ENCODE data around the gene PCSK6. TPM values are rescaled to one million over a fixed set of nuclear protein-coding genes. Genes with fewer than 3 reads are reported as not detected.

The PCSK6 gene
- total RNA-seq, 1 experiment from 2014 or later: 3.7 TPM

GRCh38 chr15:101307048-101307896 is 182.2 kb downstream of the PCSK6 start:
- H3K9me3 ChIP-seq (ENCODE audit: low read length): no peaks in the 10 kb centered on the region
- no peak overlapping the region for H2AFZ ChIP-seq (ENCODE audit: low read length)
- no peak overlapping the region for H3K4me3 ChIP-seq (ENCODE audit: low read length)
- H3K9me2 ChIP-seq (replicated peaks; ENCODE audit: low read length): no peaks in the 10 kb centered on the region
- H3K9ac ChIP-seq (ENCODE audit: low read length): no peak overlapping the region
- TF ChIP-seq EZH2 (IDR thresholded peaks at IDR 0.05; ENCODE audit: low read length, unreplicated experiment) (no peak), CTCF (conservative IDR thresholded peaks at IDR 0.05; ENCODE audit: low read depth, low read length) (no peak), EZH2phosphoT487 (IDR thresholded peaks at IDR 0.05; ENCODE audit: borderline replicate concordance, low read length) (no peak)
- no peak overlapping the region for H3K27ac ChIP-seq (ENCODE audit: low read length)
- no peaks in the 10 kb centered on the region for H3F3A ChIP-seq (ENCODE audit: low read length, unreplicated experiment)
- H3K4me1 ChIP-seq (ENCODE audit: insufficient read depth, low read length): no peaks in the 10 kb centered on the region
- intact Hi-C loops (cut with micrococcal nuclease): no loop called here
- H3K79me2 ChIP-seq (ENCODE audit: low read length): no peaks in the 10 kb centered on the region
- POLR2A ChIA-PET (ENCODE audit: unreplicated experiment): no interaction called here
- CTCF ChIA-PET: no interaction called here
- no peaks in the 10 kb centered on the region for H4K20me1 ChIP-seq (ENCODE audit: low read length)
- DNase-seq (no peak), ATAC-seq (no peak)
- no TSS peak for BruUV-seq (replicated peaks)
- H3K4me2 ChIP-seq (ENCODE audit: low read length): no peak overlapping the region
- no peaks in the 10 kb centered on the region for H3K27me3 ChIP-seq (ENCODE audit: low read length)
- no peaks in the 10 kb centered on the region for H3K36me3 ChIP-seq (ENCODE audit: low read depth, low read length)

GRCh38 chr15:101306341-101307047 is 183.0 kb downstream of the PCSK6 start:
- intact Hi-C loops (cut with micrococcal nuclease): no loop called here
- H2AFZ ChIP-seq (ENCODE audit: low read length): no peak overlapping the region
- CTCF ChIA-PET: no interaction called here
- no peaks in the 10 kb centered on the region for H3K27me3 ChIP-seq (ENCODE audit: low read length)
- ATAC-seq: no peak
- no peaks in the 10 kb centered on the region for H3K9me3 ChIP-seq (ENCODE audit: low read length)
- no peak overlapping the region for H3K4me2 ChIP-seq (ENCODE audit: low read length)
- no peaks in the 10 kb centered on the region for H3K79me2 ChIP-seq (ENCODE audit: low read length)
- H4K20me1 ChIP-seq (ENCODE audit: low read length): no peaks in the 10 kb centered on the region
- BruUV-seq (replicated peaks): no TSS peak
- no peaks in the 10 kb centered on the region for H3K4me1 ChIP-seq (ENCODE audit: insufficient read depth, low read length)
- TF ChIP-seq EZH2phosphoT487 (IDR thresholded peaks at IDR 0.05; ENCODE audit: borderline replicate concordance, low read length): no peak
- TF ChIP-seq CTCF (conservative IDR thresholded peaks at IDR 0.05; ENCODE audit: low read depth, low read length): no peak
- no peak for TF ChIP-seq EZH2 (IDR thresholded peaks at IDR 0.05; ENCODE audit: low read length, unreplicated experiment)
- POLR2A ChIA-PET (ENCODE audit: unreplicated experiment): no interaction called here
- no peak for DNase-seq
- H3K36me3 ChIP-seq (ENCODE audit: low read depth, low read length): no peaks in the 10 kb centered on the region
- no peaks in the 10 kb centered on the region for H3F3A ChIP-seq (ENCODE audit: low read length, unreplicated experiment)
- H3K9me2 ChIP-seq (replicated peaks; ENCODE audit: low read length): no peaks in the 10 kb centered on the region
- no peak overlapping the region for H3K27ac ChIP-seq (ENCODE audit: low read length)
- H3K4me3 ChIP-seq (ENCODE audit: low read length): no peak overlapping the region
- no peak overlapping the region for H3K9ac ChIP-seq (ENCODE audit: low read length)

- Histone ChIP-seq H3K27me3 (ENCODE audit: low read length) (no peaks in the 10 kb centered on the region), H3K4me2 (ENCODE audit: low read length) (no peak overlapping the region), H3K27ac (ENCODE audit: low read length) (no peak overlapping the region), H3K9ac (ENCODE audit: low read length) (no peak overlapping the region), H3K4me3 (ENCODE audit: low read length) (no peak overlapping the region), H3K4me1 (ENCODE audit: insufficient read depth, low read length) (no peaks in the 10 kb centered on the region), H3F3A (ENCODE audit: low read length, unreplicated experiment) (no peaks in the 10 kb centered on the region), H3K79me2 (ENCODE audit: low read length) (no peaks in the 10 kb centered on the region), H3K9me3 (ENCODE audit: low read length) (no peaks in the 10 kb centered on the region), H4K20me1 (ENCODE audit: low read length) (no peaks in the 10 kb centered on the region), H2AFZ (ENCODE audit: low read length) (no peak overlapping the region), H3K36me3 (ENCODE audit: low read depth, low read length) (no peaks in the 10 kb centered on the region), H3K9me2 (replicated peaks; ENCODE audit: low read length) (no peaks in the 10 kb centered on the region)
- DNase-seq (no peak), ATAC-seq (no peak)
- no peak for TF ChIP-seq EZH2 (IDR thresholded peaks at IDR 0.05; ENCODE audit: low read length, unreplicated experiment)
- TF ChIP-seq EZH2phosphoT487 (IDR thresholded peaks at IDR 0.05; ENCODE audit: borderline replicate concordance, low read length): no peak
- TF ChIP-seq CTCF (conservative IDR thresholded peaks at IDR 0.05; ENCODE audit: low read depth, low read length): no peak
- ChIA-PET POLR2A (ENCODE audit: unreplicated experiment) (no interaction called here), CTCF (no interaction called here)
- no TSS peak for BruUV-seq (replicated peaks)
- intact Hi-C loops (cut with micrococcal nuclease): no loop called here
Measured at GRCh38 chr15:101305820-101306255, 183.7 kb downstream of the PCSK6 start.

All from PC-3 (cell line).